H1 (cell line): ENCODE measurements around the gene SLC6A18. TPM values are rescaled to one million over a fixed set of nuclear protein-coding genes. Genes with fewer than 3 reads are reported as not detected.

Source experiments
- CTCF ChIA-PET: fragments of 300-600 bp; sonication (Branson Sonifier 250); formaldehyde crosslinking; loops from one replicate; lab custom pipeline; 2021; ENCODE audit not compliant: partially characterized antibody; lab: Charles Lee
- POLR2A ChIA-PET: fragments of 300-600 bp; sonication (Branson Sonifier 250); formaldehyde crosslinking; loops from one replicate; lab custom pipeline; 2021; ENCODE audit warnings: inconsistent platforms; ENCODE audit not compliant: partially characterized antibody; lab: Charles Lee
- DNase-seq, 2 experiments: peaks; one replicate each; pipeline versions ENCODE4 v3.0.0 to v3.0.0-alpha.2; 2010 to 2022; ENCODE audit warnings: low spot score in 2 of 2, low read depth in 1 of 2, mixed read lengths in 1 of 2
- FAIRE-seq: peaks from 2 replicates; lab custom pipeline; 2011; peaks lifted over from hg19 to GRCh38; lab: Jason Lieb, UNC
- H2AFZ ChIP-seq: 2 replicates; pipeline ENCODE4 v1.8.1; 2012; ENCODE audit warnings: low read length, inconsistent platforms
- H2AK5ac ChIP-seq: 2 replicates; pipeline ENCODE4 v1.6.1; 2013; ENCODE audit warnings: low read depth, low read length
- H2BK120ac ChIP-seq: replicated peaks from 2 replicates; pipeline ENCODE3; 2013; ENCODE audit warnings: low read depth, low read length, inconsistent platforms
- H2BK12ac ChIP-seq: 2 replicates; pipeline ENCODE4 v1.6.1; 2013; ENCODE audit warnings: low read depth, low read length
- H2BK15ac ChIP-seq: 2 replicates; pipeline ENCODE4 v1.6.1; 2013; ENCODE audit warnings: low read length
- H2BK20ac ChIP-seq: 2 replicates; pipeline ENCODE4 v1.6.1; 2013; ENCODE audit warnings: low read length
- H2BK5ac ChIP-seq: 2 replicates; pipeline ENCODE4 v1.6.1; 2013; ENCODE audit warnings: low read depth, low read length
- H3K14ac ChIP-seq: 2 replicates; pipeline ENCODE4 v1.6.1; 2013; ENCODE audit warnings: inconsistent platforms; ENCODE audit not compliant: insufficient read length
- H3K18ac ChIP-seq: 2 replicates; pipeline ENCODE4 v1.6.1; 2013; ENCODE audit warnings: low read length; ENCODE audit errors: extremely low read depth
- H3K23ac ChIP-seq: 2 replicates; pipeline ENCODE4 v1.6.1; 2013; ENCODE audit warnings: inconsistent platforms; ENCODE audit not compliant: insufficient read length
- H3K23me2 ChIP-seq: 2 replicates; pipeline ENCODE4 v1.6.1; 2013; ENCODE audit warnings: low read depth, low read length
- H3K27ac ChIP-seq: 2 replicates; pipeline ENCODE4 v1.6.1; 2011; ENCODE audit warnings: low read depth, low read length, inconsistent platforms
- H3K27me3 ChIP-seq, 4 experiments: replicated peaks in 1 of 4; 1 replicate in 1 of 4; 2 replicates in 3 of 4; pipeline versions ENCODE4 v1.6.1 to v1.8.1; 2011 to 2013; ENCODE audit warnings: low read length in 3 of 4, mild to moderate bottlenecking in 3 of 4, inconsistent platforms in 2 of 4, mixed read lengths in 2 of 4, moderate library complexity in 1 of 4; ENCODE audit not compliant: control insufficient read depth in 3 of 4, insufficient read depth in 3 of 4; ENCODE audit errors: extremely low read depth in 1 of 4
- H3K36me3 ChIP-seq, 4 experiments: 2 replicates each; pipeline versions ENCODE4 v1.6.1 to v1.8.1; 2011 to 2013; ENCODE audit warnings: mild to moderate bottlenecking in 4 of 4, low read length in 3 of 4, moderate library complexity in 2 of 4, control low read depth in 1 of 4, inconsistent platforms in 1 of 4; ENCODE audit not compliant: insufficient read depth in 4 of 4, control insufficient read depth in 2 of 4
- H3K4ac ChIP-seq: replicated peaks from 2 replicates; pipeline ENCODE3; 2013; ENCODE audit warnings: low read length, low read depth, mixed read lengths, inconsistent platforms; ENCODE audit not compliant: insufficient read length
- H3K4me1 ChIP-seq, 4 experiments: replicated peaks in 1 of 4; 1 replicate in 1 of 4; 2 replicates in 3 of 4; pipeline versions ENCODE4 v1.6.1 to v1.8.1; 2011 to 2013; ENCODE audit warnings: low read length in 3 of 4, inconsistent platforms in 2 of 4, mixed read lengths in 1 of 4; ENCODE audit not compliant: insufficient read depth in 4 of 4, control insufficient read depth in 3 of 4
- H3K4me2 ChIP-seq, 2 experiments: 2 replicates each; pipeline versions ENCODE4 v1.6.1 to v1.8.1; 2011 to 2013; ENCODE audit warnings: low read depth in 2 of 2, low read length in 2 of 2, control low read depth in 1 of 2, inconsistent platforms in 1 of 2, mild to moderate bottlenecking in 1 of 2; ENCODE audit not compliant: insufficient read depth in 1 of 2
- H3K4me3 ChIP-seq, 4 experiments: fragments of 200-600, 300-600 bp in 1 of 4; sonication (generic), shearing (Covaris generic), sonication (Bioruptor Twin) in 1 of 4; 2 replicates each; pipeline versions ENCODE4 v1.5.1 to v1.8.1; 2011 to 2016; ENCODE audit warnings: low read length in 4 of 4, low read depth in 3 of 4, control low read depth in 2 of 4, inconsistent platforms in 2 of 4, mild to moderate bottlenecking in 2 of 4, mixed read lengths in 1 of 4, moderate library complexity in 1 of 4; ENCODE audit not compliant: insufficient read depth in 2 of 4; ENCODE audit errors: extremely low read depth in 1 of 4
- H3K56ac ChIP-seq: replicated peaks from 2 replicates; pipeline ENCODE3; 2013; ENCODE audit warnings: low read depth, mild to moderate bottlenecking, mixed read lengths, low read length, inconsistent platforms; ENCODE audit not compliant: insufficient read length
- H3K79me1 ChIP-seq: 2 replicates; pipeline ENCODE4 v1.6.1; 2013; ENCODE audit warnings: low read depth, low read length, control low read depth
- H3K79me2 ChIP-seq, 2 experiments: 2 replicates each; pipeline versions ENCODE4 v1.6.1 to v1.8.1; 2012 to 2013; ENCODE audit warnings: low read length in 2 of 2, mild to moderate bottlenecking in 2 of 2, inconsistent platforms in 1 of 2; ENCODE audit not compliant: insufficient read depth in 2 of 2, control insufficient read depth in 1 of 2
- H3K9ac ChIP-seq, 4 experiments: replicated peaks in 1 of 4; 1 replicate in 1 of 4; 2 replicates in 3 of 4; pipeline versions ENCODE4 v1.6.1 to v1.8.1; 2011 to 2013; ENCODE audit warnings: low read depth in 3 of 4, low read length in 3 of 4, control low read depth in 2 of 4, mild to moderate bottlenecking in 2 of 4, moderate library complexity in 2 of 4, inconsistent platforms in 1 of 4; ENCODE audit errors: extremely low read depth in 1 of 4
- H3K9me3 ChIP-seq, 2 experiments: 2 replicates each; pipeline versions ENCODE4 v1.6.1 to v1.8.1; 2012 to 2013; ENCODE audit warnings: mild to moderate bottlenecking in 2 of 2, moderate library complexity in 2 of 2, control low read depth in 1 of 2, inconsistent platforms in 1 of 2, low read depth in 1 of 2, low read length in 1 of 2, mixed read lengths in 1 of 2; ENCODE audit not compliant: insufficient read depth in 2 of 2
- H4K20me1 ChIP-seq, 2 experiments: replicated peaks in 1 of 2; 2 replicates each; pipeline versions ENCODE3 to v1.8.1; 2011 to 2013; ENCODE audit warnings: inconsistent platforms in 2 of 2, low read length in 2 of 2, mild to moderate bottlenecking in 1 of 2; ENCODE audit not compliant: insufficient read depth in 2 of 2, control insufficient read depth in 1 of 2
- H4K5ac ChIP-seq: 2 replicates; pipeline ENCODE4 v1.6.1; 2013; ENCODE audit warnings: low read length, low read depth, mixed read lengths, inconsistent platforms; ENCODE audit not compliant: insufficient read length
- H4K8ac ChIP-seq: 2 replicates; pipeline ENCODE4 v1.8.0; 2013; ENCODE audit warnings: mild to moderate bottlenecking, moderate library complexity, low read length, inconsistent platforms; ENCODE audit not compliant: insufficient read depth; ENCODE audit errors: extremely low read depth
- H4K91ac ChIP-seq: replicated peaks from 2 replicates; pipeline ENCODE3; 2013; ENCODE audit warnings: low read length, mixed read lengths, inconsistent platforms; ENCODE audit not compliant: insufficient read length
- CHD1 ChIP-seq: IDR thresholded peaks from 2 replicates; pipeline ENCODE4 v1.6.1; 2012; ENCODE audit warnings: low read depth, low read length, improper control_type of control experiment
- CTCF ChIP-seq, 3 experiments: IDR thresholded peaks; 1 replicate in 2 of 3; 2 replicates in 1 of 3; pipeline versions ENCODE4 v1.5.1 to v1.6.1; 2011; ENCODE audit warnings: low read length in 3 of 3, mild to moderate bottlenecking in 3 of 3, inconsistent platforms in 2 of 3, low read depth in 1 of 3, moderate library complexity in 1 of 3; ENCODE audit not compliant: insufficient read depth in 1 of 3; ENCODE audit errors: control extremely low read depth in 1 of 3
- POLR2AphosphoS5 ChIP-seq: IDR thresholded peaks from 2 replicates; pipeline ENCODE4 v1.6.1; 2011; ENCODE audit warnings: low read depth, low read length
- RFX5 ChIP-seq: IDR thresholded peaks from 2 replicates; pipeline ENCODE4 v1.6.1; 2011; ENCODE audit warnings: low read depth, low read length, improper control_type of control experiment, borderline replicate concordance
- SP1 ChIP-seq: IDR thresholded peaks from 2 replicates; pipeline ENCODE4 v1.6.1; 2011; ENCODE audit warnings: low read depth, low read length
- SP4 ChIP-seq: IDR thresholded peaks from 2 replicates; pipeline ENCODE4 v1.6.1; 2012; ENCODE audit warnings: low read length, inconsistent platforms
- TEAD4 ChIP-seq: IDR thresholded peaks from 2 replicates; pipeline ENCODE4 v1.6.1; 2012; ENCODE audit warnings: low read depth, low read length, inconsistent platforms, mixed read lengths
- YY1 ChIP-seq: IDR thresholded peaks from 2 replicates; pipeline ENCODE4 v1.6.1; 2011; ENCODE audit warnings: low read depth, mild to moderate bottlenecking, low read length
- WGBS, 2 experiments: shearing (Covaris generic) in 1 of 2; methylation state at CpG; one replicate each; pipeline versions ENCODE4 v1.1.6 to v1.1.7; 2013 to 2015; ENCODE audit warnings: low lambda C conversion rate in 2 of 2, mixed read lengths in 2 of 2, inconsistent platforms in 1 of 2, low coverage in 1 of 2, missing lambda C conversion rate in 1 of 2; ENCODE audit not compliant: insufficient replicate concordance in 2 of 2, insufficient coverage in 1 of 2, insufficient read length in 1 of 2; ENCODE audit errors: extremely low coverage in 1 of 2, missing lambda C conversion rate in 1 of 2; 5-methylcytosine and 5-hydroxymethylcytosine counted together
- polyA plus RNA-seq, 7 experiments: library from polyadenylated mRNA; depleted of rRNA in 3 of 7; stranded (reverse) in 5 of 7; unstranded in 2 of 7; fragments of >200 nt in 5 of 7; fragments of 200-250 nt in 2 of 7; gene quantifications; 1 replicate in 5 of 7; 2 replicates in 1 of 7; 4 replicates in 1 of 7; pipeline versions ENCODE4 v1.2.1 to v1.2.3, GENCODE V29; 2011 to 2013; ENCODE audit warnings: missing spikeins in 2 of 7, mixed read lengths in 2 of 7
- total RNA-seq: library from RNA; stranded (reverse); fragmentation: NEBNext Ultra II Directional; extraction: Animal tissue kit (Norgen Biotek cat#: 25700); gene quantifications from 2 replicates; pipeline ENCODE4 v1.2.1, GENCODE V29; 2021

Gene SLC6A18
- total and polyA plus RNA-seq, 2 of the 8 experiments (the other 6 are each of a cell fraction or from before 2014, with no cell fraction given), result not detected

DNA sequence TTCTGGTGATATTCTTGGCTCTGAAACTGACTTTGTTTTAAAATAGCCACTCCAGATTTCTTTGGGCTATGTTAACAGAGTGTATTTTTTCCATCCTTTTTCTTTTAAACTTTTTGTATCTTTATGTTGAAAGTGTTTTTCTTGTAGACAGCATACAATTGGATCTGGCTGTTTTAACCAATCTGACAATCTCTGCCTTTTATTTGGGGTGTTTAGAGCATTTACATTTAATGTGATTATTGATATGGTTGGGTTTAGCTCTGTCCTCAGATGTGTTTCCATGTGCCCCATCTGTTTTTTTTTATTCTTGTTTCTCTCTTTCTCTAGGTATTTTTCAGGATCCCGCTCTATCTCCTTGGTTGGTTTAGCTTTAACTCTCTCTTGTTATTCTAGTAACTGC, 10.7 kb downstream of the SLC6A18 start:
- no peak overlapping the region for H2AK5ac ChIP-seq
- no peak overlapping the region for H2BK120ac ChIP-seq
- no peak overlapping the region for H3K23ac ChIP-seq
- ChIA-PET POLR2A (no interaction called here), CTCF (interaction anchor here (0.6 to 1.6 kb wide), 7 partner anchors 19 to 318 kb away, joined by 3 to 5 read pairs (median 4); no protein-coding TSS in a partner anchor)
- H4K5ac ChIP-seq, result no peak overlapping the region
- H3K79me1 ChIP-seq, result no peaks in the 10 kb centered on the region
- 100% methylated on average over 1 of the region's 1 CpG; no CpG with 5 or more reads in 1 of the 2 experiments for WGBS, 2 experiments
- no peak overlapping the region for H2BK5ac ChIP-seq
- no peak overlapping the region for H2BK15ac ChIP-seq
- H3K9ac ChIP-seq, result no peak overlapping the region
- H3K4me3 ChIP-seq, result no peak overlapping the region
- no peaks in the 10 kb centered on the region for H3K36me3 ChIP-seq
- H3K4me1 ChIP-seq, result no peaks in the 10 kb centered on the region
- H2BK20ac ChIP-seq, result no peak overlapping the region
- no peak overlapping the region for H3K18ac ChIP-seq
- no peaks in the 10 kb centered on the region for H3K27me3 ChIP-seq
- H2AFZ ChIP-seq, result no peak overlapping the region
- H4K8ac ChIP-seq, result no peak overlapping the region
- no peak overlapping the region for H3K14ac ChIP-seq
- H3K23me2 ChIP-seq, result no peaks in the 10 kb centered on the region
- FAIRE-seq, result no peak
- no peak overlapping the region for H3K4ac ChIP-seq
- H3K27ac ChIP-seq, result no peak overlapping the region
- no peak overlapping the region for H3K4me2 ChIP-seq
- H2BK12ac ChIP-seq, result no peak overlapping the region
- no peak for TF ChIP-seq TEAD4
- TF ChIP-seq POLR2AphosphoS5, result no peak
- no peak for TF ChIP-seq SP1
- TF ChIP-seq SP4, result no peak
- no peak for TF ChIP-seq CHD1
- TF ChIP-seq CTCF (IDR thresholded peaks at IDR 0.05; ENCODE audit: control extremely low read depth in 1 of 3, insufficient read depth in 1 of 3, low read depth in 1 of 3, low read length in 3 of 3), result no peak
- no peak for TF ChIP-seq RFX5
- no peak for TF ChIP-seq YY1
- H4K91ac ChIP-seq, result no peak overlapping the region
- H4K20me1 ChIP-seq, result no peaks in the 10 kb centered on the region
- no peak overlapping the region for H3K56ac ChIP-seq
- no peaks in the 10 kb centered on the region for H3K79me2 ChIP-seq
- DNase-seq, result no peak
- H3K9me3 ChIP-seq, result peaks cover 9 to 11% of the 10 kb centered on the region in 2 experiments; a peak in 2 of 4 replicates
